B cell (primary cell): ENCODE results near the gene KLHL22. TPM values are rescaled to one million over a fixed set of nuclear protein-coding genes. Genes with fewer than 3 reads are reported as not detected.

ENCODE experiments used
- ATAC-seq: fragments of 200-7000 bp; cut with Tn5 transposase; one replicate; pipeline ENCODE4 v1.10.0; 2021; ENCODE audit warnings: low read depth, mild to moderate bottlenecking, moderate number of reproducible peaks, moderate library complexity
- CTCF ChIA-PET: fragments of 350-600 bp; sonication (Branson Sonifier 250); formaldehyde crosslinking; loops from one replicate; lab custom pipeline; 2021; ENCODE audit warnings: antibody characterized with exemption, inconsistent platforms; lab: Charles Lee
- POLR2A ChIA-PET: fragments of 350-600 bp; sonication (Branson Sonifier 250); formaldehyde crosslinking; loops from one replicate; lab custom pipeline; 2021; ENCODE audit warnings: antibody characterized with exemption; lab: Charles Lee
- DNase-seq: peaks from one replicate; pipeline ENCODE4 v3.0.0; 2013
- H2AFZ ChIP-seq: 2 replicates; pipeline ENCODE4 v1.6.1; 2012; ENCODE audit warnings: mild to moderate bottlenecking, low read depth, low read length; ENCODE audit not compliant: insufficient read depth, poor library complexity, severe bottlenecking
- H3K27ac ChIP-seq, 2 donors: 1 replicate in 1 of 2; 2 replicates in 1 of 2; pipeline ENCODE4 v1.5.1; 2012 to 2013; ENCODE audit warnings: low read length in 2 of 2, mild to moderate bottlenecking in 2 of 2, moderate library complexity in 1 of 2
- H3K27me3 ChIP-seq, 4 experiments: fragments of 200-600 bp in 1 of 4; sonication (generic) in 1 of 4; replicated peaks in 1 of 4; 1 replicate in 2 of 4; 2 replicates in 2 of 4; pipeline versions ENCODE4 v1.6.1 to v1.7.0; 2013 to 2016; ENCODE audit warnings: low read length in 3 of 4, mild to moderate bottlenecking in 2 of 4, mixed read lengths in 1 of 4, moderate library complexity in 1 of 4; ENCODE audit not compliant: insufficient read depth in 4 of 4, control insufficient read depth in 3 of 4; ENCODE audit errors: control extremely low read depth in 1 of 4
- H3K36me3 ChIP-seq, 2 experiments: replicated peaks in 1 of 2; 1 replicate in 1 of 2; 2 replicates in 1 of 2; pipeline versions ENCODE4 v1.6.1 to v1.7.1; 2013; ENCODE audit warnings: low read length in 1 of 2; ENCODE audit not compliant: insufficient read depth in 2 of 2, control insufficient read depth in 1 of 2; ENCODE audit errors: control extremely low read depth in 1 of 2, extremely low read depth in 1 of 2
- H3K4me1 ChIP-seq, 2 donors: fragments of 200-600 bp in 1 of 2; sonication (generic) in 1 of 2; 1 replicate in 1 of 2; 2 replicates in 1 of 2; pipeline versions ENCODE4 v1.5.1 to v1.6.1; 2013 to 2017; ENCODE audit warnings: low read length in 2 of 2; ENCODE audit not compliant: control insufficient read depth in 2 of 2, insufficient read depth in 2 of 2
- H3K4me2 ChIP-seq: replicated peaks from 2 replicates; pipeline ENCODE3; 2012; ENCODE audit warnings: mild to moderate bottlenecking, low read depth, low read length; ENCODE audit not compliant: poor library complexity, severe bottlenecking
- H3K4me3 ChIP-seq, 5 experiments: fragments of 200-600 bp in 1 of 5; sonication (generic) in 1 of 5; 1 replicate in 3 of 5; 2 replicates in 2 of 5; pipeline versions ENCODE4 v1.5.1 to v1.7.0; 2011 to 2016; ENCODE audit warnings: low read length in 4 of 5, mild to moderate bottlenecking in 4 of 5, low read depth in 2 of 5, control low read depth in 1 of 5, moderate library complexity in 1 of 5; ENCODE audit not compliant: insufficient read depth in 1 of 5; ENCODE audit errors: control extremely low read depth in 1 of 5, extremely low read depth in 1 of 5
- H3K79me2 ChIP-seq: fragments of 200-600 bp; sonication (generic); one replicate; pipeline ENCODE4 v1.6.0; 2016; ENCODE audit warnings: low read length; ENCODE audit not compliant: control insufficient read depth, insufficient read depth
- H3K9ac ChIP-seq: fragments of 200-600 bp; sonication (generic); 2 replicates; pipeline ENCODE4 v1.6.1; 2017; ENCODE audit warnings: mild to moderate bottlenecking, low read length, moderate library complexity
- H3K9me3 ChIP-seq, 3 donors: one replicate each; pipeline versions ENCODE4 v1.6.1 to v1.7.1; 2013; ENCODE audit warnings: low read length in 2 of 3; ENCODE audit not compliant: control insufficient read depth in 2 of 3, insufficient read depth in 1 of 3; ENCODE audit errors: control extremely low read depth in 1 of 3
- H4K20me1 ChIP-seq: 2 replicates; pipeline ENCODE4 v1.6.0; 2012; ENCODE audit warnings: mild to moderate bottlenecking, low read length; ENCODE audit not compliant: insufficient read depth, control insufficient read depth, poor library complexity, severe bottlenecking
- H3K27ac Mint-ChIP-seq: one replicate; pipeline ENCODE4 v1.8.0; 2021; ENCODE audit warnings: mixed read lengths
- H3K27me3 Mint-ChIP-seq: one replicate; pipeline ENCODE4 v1.8.0; 2021; ENCODE audit warnings: mixed read lengths
- H3K4me1 Mint-ChIP-seq: one replicate; pipeline ENCODE4 v1.8.0; 2021; ENCODE audit warnings: mixed read lengths
- H3K4me3 Mint-ChIP-seq: one replicate; pipeline ENCODE4 v1.8.0; 2021; ENCODE audit warnings: mixed read lengths
- H3K9me3 Mint-ChIP-seq: one replicate; pipeline ENCODE4 v1.8.0; 2022; ENCODE audit warnings: mixed read lengths; ENCODE audit not compliant: insufficient read depth
- EZH2 ChIP-seq: IDR thresholded peaks from 2 replicates; pipeline ENCODE4 v1.6.1; 2012; ENCODE audit warnings: borderline replicate concordance, low read depth, mild to moderate bottlenecking, moderate library complexity, low read length; ENCODE audit not compliant: insufficient read depth, poor library complexity, severe bottlenecking
- WGBS: methylation state at CpG from one replicate; pipeline ENCODE4 v1.1.5; 2013; ENCODE audit warnings: missing lambda C conversion rate; ENCODE audit not compliant: insufficient coverage; 5-methylcytosine and 5-hydroxymethylcytosine counted together
- intact Hi-C: fragments of 100-400 bp; cut with micrococcal nuclease; formaldehyde crosslinking; loops from one replicate; pipeline ENCODE4 v1.10.0; 2022
- polyA plus RNA-seq: library from polyadenylated mRNA; depleted of rRNA; stranded (reverse); fragments of >200 nt; gene quantifications from 2 replicates; pipeline ENCODE4 v1.2.3, GENCODE V29; 2012
- total RNA-seq, 2 donors: library from RNA; stranded (reverse); fragments of 120-200 nt in 1 of 2; gene quantifications; 1 replicate in 1 of 2; 2 replicates in 1 of 2; pipeline versions ENCODE4 v1.2.3 to v1.2.4, GENCODE V29; 2013 to 2022
- TF ChIP-seq, protein P1 (sequence below): fragments of 200-600 bp; IDR thresholded peaks from one replicate; pipeline ENCODE4 v1.8.0; 2022; ENCODE audit warnings: antibody characterized with exemption, mild to moderate bottlenecking

KLHL22 gene
- total and polyA plus RNA-seq, 2 donors (not counting 1 experiment from before 2014, with no cell fraction given): 37.0 to 45.6 TPM

DNA sequence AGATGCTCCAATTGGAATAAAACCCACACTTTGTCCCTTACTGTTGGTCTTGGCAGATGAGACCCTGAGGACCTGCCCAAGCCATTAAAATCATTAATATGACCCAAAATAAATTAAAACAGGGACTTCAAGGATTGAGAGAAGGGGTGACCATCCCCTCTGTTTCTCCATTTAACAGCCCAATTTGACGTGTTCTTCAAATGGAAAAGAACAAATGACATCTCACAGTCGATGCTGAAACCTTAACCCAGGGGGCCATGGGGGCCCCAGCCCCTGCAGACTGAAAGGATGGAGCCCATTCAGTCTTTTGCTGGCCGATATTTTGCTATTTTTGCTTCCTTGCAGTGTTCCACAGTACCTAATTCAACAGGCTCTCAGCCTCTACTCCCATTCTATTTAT lies 81.1 kb downstream of the KLHL22 start:
- ATAC-seq: no peak
- Mint-ChIP-seq H3K4me1 (peaks cover 4% of the 10 kb centered on the region), H3K27me3 (no peaks in the 10 kb centered on the region), H3K4me3 (no peak overlapping the region), H3K9me3 (no peaks in the 10 kb centered on the region), H3K27ac (no peak overlapping the region)
- H3K4me2 ChIP-seq: no peak overlapping the region
- no peak overlapping the region for H2AFZ ChIP-seq
- H3K27ac ChIP-seq: no peak overlapping the region
- intact Hi-C loops: no loop called here
- 86% methylated on average over 2 of the region's 3 CpGs for WGBS
- no peak for DNase-seq
- CTCF ChIA-PET: no interaction called here
- TF ChIP-seq, protein P1, sequence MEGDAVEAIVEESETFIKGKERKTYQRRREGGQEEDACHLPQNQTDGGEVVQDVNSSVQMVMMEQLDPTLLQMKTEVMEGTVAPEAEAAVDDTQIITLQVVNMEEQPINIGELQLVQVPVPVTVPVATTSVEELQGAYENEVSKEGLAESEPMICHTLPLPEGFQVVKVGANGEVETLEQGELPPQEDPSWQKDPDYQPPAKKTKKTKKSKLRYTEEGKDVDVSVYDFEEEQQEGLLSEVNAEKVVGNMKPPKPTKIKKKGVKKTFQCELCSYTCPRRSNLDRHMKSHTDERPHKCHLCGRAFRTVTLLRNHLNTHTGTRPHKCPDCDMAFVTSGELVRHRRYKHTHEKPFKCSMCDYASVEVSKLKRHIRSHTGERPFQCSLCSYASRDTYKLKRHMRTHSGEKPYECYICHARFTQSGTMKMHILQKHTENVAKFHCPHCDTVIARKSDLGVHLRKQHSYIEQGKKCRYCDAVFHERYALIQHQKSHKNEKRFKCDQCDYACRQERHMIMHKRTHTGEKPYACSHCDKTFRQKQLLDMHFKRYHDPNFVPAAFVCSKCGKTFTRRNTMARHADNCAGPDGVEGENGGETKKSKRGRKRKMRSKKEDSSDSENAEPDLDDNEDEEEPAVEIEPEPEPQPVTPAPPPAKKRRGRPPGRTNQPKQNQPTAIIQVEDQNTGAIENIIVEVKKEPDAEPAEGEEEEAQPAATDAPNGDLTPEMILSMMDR: no peak
- H3K9me3 ChIP-seq: no peaks in the 10 kb centered on the region
- H3K4me1 ChIP-seq: peaks cover 0 to 5% of the 10 kb centered on the region in 2 donors
- H4K20me1 ChIP-seq: no peaks in the 10 kb centered on the region
- H3K27me3 ChIP-seq: peaks cover 0 to 4% (median 2%) of the 10 kb centered on the region in 4 experiments
- no peaks in the 10 kb centered on the region for H3K36me3 ChIP-seq
- POLR2A ChIA-PET: no interaction called here
- H3K4me3 ChIP-seq: no peak overlapping the region
- no peak overlapping the region for H3K9ac ChIP-seq
- H3K79me2 ChIP-seq: no peaks in the 10 kb centered on the region

DNA sequence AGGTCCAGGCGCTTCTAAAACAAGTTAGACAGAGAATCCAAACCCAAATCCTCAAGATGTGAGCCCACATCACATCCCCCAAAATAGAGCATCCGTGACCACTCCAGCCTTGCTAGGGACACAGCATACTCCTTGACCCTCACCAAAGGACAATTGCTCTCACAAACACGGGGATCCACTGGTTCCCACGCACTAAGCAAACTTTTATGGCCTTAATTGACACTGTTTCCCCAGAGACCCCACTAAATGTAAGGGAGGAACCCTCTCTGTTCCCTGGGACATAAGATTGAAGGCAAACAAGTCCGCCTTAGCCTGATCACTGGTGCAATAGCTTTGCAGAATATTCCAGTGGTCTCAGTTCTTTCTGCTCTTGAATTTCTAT lies 81.5 kb downstream of the KLHL22 start:
- Mint-ChIP-seq H3K9me3 (no peaks in the 10 kb centered on the region), H3K27ac (no peak overlapping the region), H3K27me3 (no peaks in the 10 kb centered on the region), H3K4me1 (peaks cover 4% of the 10 kb centered on the region), H3K4me3 (no peak overlapping the region)
- Histone ChIP-seq H4K20me1 (no peaks in the 10 kb centered on the region), H3K27ac (no peak overlapping the region), H3K79me2 (no peaks in the 10 kb centered on the region), H3K9me3 (no peaks in the 10 kb centered on the region), H3K27me3 (peaks cover 0 to 3% (median under 1%) of the 10 kb centered on the region in 4 experiments), H3K4me3 (no peak overlapping the region), H2AFZ (no peak overlapping the region), H3K9ac (no peak overlapping the region), H3K36me3 (no peaks in the 10 kb centered on the region), H3K4me2 (no peak overlapping the region), H3K4me1 (peaks cover 0 to 5% of the 10 kb centered on the region in 2 donors)
- intact Hi-C loops: no loop called here
- DNase-seq (no peak), ATAC-seq (no peak)
- WGBS: 85% methylated on average over 5 of the region's 5 CpGs
- TF ChIP-seq, protein P1: no peak
- no peak for TF ChIP-seq EZH2
- ChIA-PET POLR2A (no interaction called here), CTCF (no interaction called here)
